K562 (cell line): ENCODE data around the gene OBSL1. TPM values are rescaled to one million over a fixed set of nuclear protein-coding genes. Genes with fewer than 3 reads are reported as not detected.

Source experiments
- CBX8 ChIP-seq: fragments of 200-600 bp; sonication (generic); IDR thresholded peaks from 2 replicates; pipeline ENCODE4 v1.6.1; 2012; ENCODE audit warnings: borderline replicate concordance, mixed run types, low read depth, mild to moderate bottlenecking, moderate library complexity, mixed read lengths, low read length, control low read depth, inconsistent platforms; ENCODE audit not compliant: poor library complexity, severe bottlenecking; ENCODE audit errors: extremely low read depth
- EGR1 ChIP-seq: fragments of 450-650 bp; conservative IDR thresholded peaks from 2 replicates; pipeline ENCODE4 v1.6.1; 2017; ENCODE audit warnings: mild to moderate bottlenecking
- FOXJ2 ChIP-seq: fragments of 200-800 bp; sonication (Bioruptor generic); IDR thresholded peaks from 2 replicates; pipeline ENCODE4 v1.6.1; 2016; ENCODE audit warnings: missing genetic modification characterization, missing compliant biosample characterization
- KDM5B ChIP-seq: fragments of 200-600 bp; sonication (generic); IDR thresholded peaks from 2 replicates; pipeline ENCODE4 v1.6.1; 2012; ENCODE audit warnings: low read depth, mild to moderate bottlenecking, moderate library complexity, low read length, control low read depth, inconsistent platforms; ENCODE audit not compliant: insufficient replicate concordance
- L3MBTL2 ChIP-seq: fragments of 450-650 bp; IDR thresholded peaks from 2 replicates; pipeline ENCODE4 v1.6.1; 2016; ENCODE audit warnings: mild to moderate bottlenecking, moderate library complexity
- NFIC ChIP-seq: fragments of 450-650 bp; IDR thresholded peaks from 2 replicates; pipeline ENCODE4 v1.6.1; 2017; ENCODE audit warnings: mild to moderate bottlenecking, inconsistent platforms
- PHF20 ChIP-seq: fragments of 450-650 bp; IDR thresholded peaks from 2 replicates; pipeline ENCODE4 v1.6.1; 2018; ENCODE audit not compliant: partially characterized antibody
- POLR2G ChIP-seq: fragments of 200-400 bp; formaldehyde crosslinking; IDR thresholded peaks from 2 replicates; pipeline ENCODE4 v1.6.1; 2017; ENCODE audit warnings: low read depth, mild to moderate bottlenecking, antibody characterized with exemption, low read length, moderate library complexity
- ZBTB40 ChIP-seq, 2 experiments: fragments of 450-650 bp in 1 of 2; sonication (generic) in 1 of 2; formaldehyde crosslinking in 1 of 2; IDR thresholded peaks; 2 replicates each; pipeline versions ENCODE4 v1.7.1 to v1.9.0; 2016 to 2022; ENCODE audit warnings: inconsistent platforms in 1 of 2, mild to moderate bottlenecking in 1 of 2, missing genetic modification reagents in 1 of 2
- ZNF639 ChIP-seq, 2 experiments: fragments of 200-800 bp in 1 of 2; sonication (Bioruptor generic) in 1 of 2; sonication (generic) in 1 of 2; formaldehyde crosslinking in 1 of 2; IDR thresholded peaks in 1 of 2; conservative IDR thresholded peaks in 1 of 2; 2 replicates each; pipeline versions ENCODE4 v1.5.0 to v1.6.1; 2016 to 2020; ENCODE audit warnings: missing compliant biosample characterization in 1 of 2, missing genetic modification characterization in 1 of 2, missing genetic modification reagents in 1 of 2
- polyA plus RNA-seq, 8 experiments: library from polyadenylated mRNA; depleted of rRNA in 4 of 8; stranded (reverse) in 5 of 8; unstranded in 3 of 8; fragments of >200 nt; fragmentation: Nextera tagmentation in 2 of 8; fragmentation: Illumina TruSeq in 1 of 8; extraction: Ambion mirVana in 2 of 8; extraction: Trizol in 1 of 8; gene quantifications; 2 replicates each; pipeline versions ENCODE4 v1.2.1 to v1.2.3, GENCODE V29; 2011 to 2014; ENCODE audit warnings: inconsistent platforms in 1 of 8, missing spikeins in 1 of 8
- total RNA-seq, 7 experiments: library from RNA; depleted of rRNA in 6 of 7; stranded (reverse); fragments of >200 nt in 6 of 7; fragmentation: Illumina TruSeq in 2 of 7; extraction: Trizol in 2 of 7; gene quantifications; 2 replicates each; pipeline versions ENCODE4 v1.2.1 to v1.2.3, GENCODE V29; 2011 to 2021; ENCODE audit warnings: low replicate concordance in 1 of 7

OBSL1 gene
- total and polyA plus RNA-seq, 9 of the 15 experiments (the other 6 are each of a cell fraction or from before 2014, with no cell fraction given), result 1.2 to 26.6 (median 8.6) TPM

GRCh38 chr2:219597552-219598307 is 26.4 kb upstream of the OBSL1 start, which contains the start of gene STK11IP (continued):
- TF ChIP-seq ZNF639 (CRISPR knock-in tag; conservative IDR thresholded peaks at IDR 0.05 in 1 of 2, IDR thresholded peaks at IDR 0.05 in 1 of 2), result peak in 1 of 2 experiments; percentile 47; a peak in 1 of 4 replicates
- no peak for TF ChIP-seq CBX8
- peak; percentile 53 for TF ChIP-seq KDM5B
- peak; percentile 68 for TF ChIP-seq EGR1
- TF ChIP-seq L3MBTL2, result 0 out of 2 replicates have a peak, but pooled peaks have one; percentile 40
- peak; percentile 98 for TF ChIP-seq ZBTB40 (IDR thresholded peaks at IDR 0.05)
- no peak for TF ChIP-seq ZBTB40 (CRISPR knock-in tag; IDR thresholded peaks at IDR 0.05)
- no peak; the same call in 1 of the 2 replicates for TF ChIP-seq NFIC
- peak; percentile 94 for TF ChIP-seq PHF20
- peak; percentile 91 for TF ChIP-seq FOXJ2
- TF ChIP-seq POLR2G, result peak; percentile 94
